Esophagus mucosa (tissue), 1 donor: ENCODE results near the gene HIVEP2. TPM values are rescaled to one million over a fixed set of nuclear protein-coding genes. Genes with fewer than 3 reads are reported as not detected.
A peak's percentile ranks its signal among the peaks of the same experiment; 100 is the strongest.

Experiments used
- ATAC-seq: fragments of 200-7000 bp; cut with Tn5 transposase; one replicate; pipeline ENCODE4 v1.9.1; 2020
- total RNA-seq: library from RNA; stranded (reverse); gene quantifications from one replicate; pipeline ENCODE4 v1.2.4, GENCODE V29; 2023
- donor health status: DM: yes; HTN: yes; CAD: no.

HIVEP2 gene
- total RNA-seq, 1 donor from 2014 or later, result 12.2 TPM

GRCh38 chr6:142728910-142729481 is 216.0 kb downstream of the HIVEP2 start:
- ATAC-seq, result no peak

- peak; percentile 89 for ATAC-seq
Observed at GRCh38 chr6:142728364-142728763, 216.6 kb downstream of the HIVEP2 start.

- ATAC-seq, result no peak
Observed at GRCh38 chr6:142726616-142727015, 218.4 kb downstream of the HIVEP2 start.

GRCh38 chr6:142725024-142725770 is 219.8 kb downstream of the HIVEP2 start:
- no peak for ATAC-seq

GRCh38 chr6:142722841-142723240 is 222.1 kb downstream of the HIVEP2 start:
- ATAC-seq, result no peak

- no peak for ATAC-seq
Observed at GRCh38 chr6:142722012-142722411, 223.0 kb downstream of the HIVEP2 start.

- no peak for ATAC-seq
Observed at GRCh38 chr6:142721215-142721920, 223.6 kb downstream of the HIVEP2 start.

- ATAC-seq, result no peak
Observed at GRCh38 chr6:142718667-142719191, 226.2 kb downstream of the HIVEP2 start.

GRCh38 chr6:142716097-142716496 is 228.9 kb downstream of the HIVEP2 start:
- ATAC-seq, result no peak

- ATAC-seq, result no peak
Observed at GRCh38 chr6:142714951-142715785, 229.8 kb downstream of the HIVEP2 start.

- ATAC-seq, result no peak
Observed at GRCh38 chr6:142713959-142714358, 231.0 kb downstream of the HIVEP2 start.

GRCh38 chr6:142712231-142712630 is 232.7 kb downstream of the HIVEP2 start:
- no peak for ATAC-seq

GRCh38 chr6:142708651-142709050 is 236.3 kb downstream of the HIVEP2 start:
- ATAC-seq, result no peak

GRCh38 chr6:142707255-142707654 is 237.7 kb downstream of the HIVEP2 start:
- ATAC-seq, result no peak

GRCh38 chr6:142706210-142706609 is 238.8 kb downstream of the HIVEP2 start:
- no peak for ATAC-seq

- no peak for ATAC-seq
Observed at GRCh38 chr6:142705054-142705453, 239.9 kb downstream of the HIVEP2 start.

- ATAC-seq, result peak; percentile 59
Observed at GRCh38 chr6:142702501-142703460, 242.2 kb downstream of the HIVEP2 start.
